GM12891 (cell line): Measurements from ENCODE around the gene TMEM270.

Experiments
- POLR2A ChIP-seq: IDR thresholded peaks from 2 replicates; pipeline ENCODE4 v1.6.1; 2011; ENCODE audit warnings: low read depth, low read length, control low read depth
- POLR2AphosphoS5 ChIP-seq: IDR thresholded peaks from 2 replicates; pipeline ENCODE4 v1.6.1; 2011; ENCODE audit warnings: low read depth, low read length, control low read depth
- SPI1 ChIP-seq: IDR thresholded peaks from 2 replicates; pipeline ENCODE4 v1.6.1; 2011; ENCODE audit warnings: low read depth, low read length, control low read depth
- TAF1 ChIP-seq: IDR thresholded peaks from 2 replicates; pipeline ENCODE4 v1.6.1; 2011; ENCODE audit warnings: low read depth, low read length, control low read depth

GRCh38 chr7:73899731-73900142, 38.8 kb downstream of the TMEM270 start:
- TF ChIP-seq POLR2A: no peak
- TF ChIP-seq SPI1: no peak
- TF ChIP-seq POLR2AphosphoS5: no peak
- TF ChIP-seq TAF1: no peak
